GM12865 (cell line): ENCODE results near the gene TAF7.

Source experiments
- DNase-seq: peaks from one replicate; pipeline ENCODE4 v3.0.0; 2010; ENCODE audit warnings: low read depth
- H3K4me3 ChIP-seq: 2 replicates; pipeline ENCODE4 v1.5.1; 2011; ENCODE audit warnings: mild to moderate bottlenecking, low read depth, low read length, control low read depth
- CTCF ChIP-seq: IDR thresholded peaks from 2 replicates; pipeline ENCODE4 v1.5.1; 2011; ENCODE audit warnings: low read length, control low read depth, low read depth, inconsistent platforms; ENCODE audit not compliant: insufficient read depth; ENCODE audit errors: missing control alignments

Gene TAF7

GRCh38 chr5:141320225-141321169 is at the start of gene TAF7:
Gene TAF7, minus strand, starts transcription at chr5:141320784. Its CDS starts 740 bp downstream, at chr5:141320044.
- DNase-seq: peak; percentile 97
- peak; percentile 85 for TF ChIP-seq CTCF
- peak within 1 kb of the TSS; percentile 92 for H3K4me3 ChIP-seq

- no peak for DNase-seq
- H3K4me3 ChIP-seq: no peak overlapping the region
- TF ChIP-seq CTCF: no peak
These were observed 45.7 kb upstream of the TAF7 start for GRCh38 chr5:141366016-141366896.

- no peak for DNase-seq
- H3K4me3 ChIP-seq: no peak within 1 kb of the TSS
- TF ChIP-seq CTCF: no peak
These were observed 43.5 kb upstream of the TAF7 start, which contains the start of gene PCDHGA5 for GRCh38 chr5:141363952-141364660. Gene PCDHGA5, plus strand, starts transcription at chr5:141364162. Its CDS starts 169 bp downstream, at chr5:141364331.

GRCh38 chr5:141362719-141363118 is 42.1 kb upstream of the TAF7 start:
- DNase-seq: no peak
- H3K4me3 ChIP-seq: no peak overlapping the region
- no peak for TF ChIP-seq CTCF

- H3K4me3 ChIP-seq: no peak overlapping the region
- no peak for TF ChIP-seq CTCF
These were observed 40.1 kb upstream of the TAF7 start for GRCh38 chr5:141360685-141361084.

GRCh38 chr5:141359790-141360426 is 39.3 kb upstream of the TAF7 start, which contains the start of gene PCDHGB2:
Gene PCDHGB2, plus strand, starts transcription at chr5:141359994. Its CDS starts 142 bp downstream, at chr5:141360136.
- peak; percentile 42 for TF ChIP-seq CTCF
- DNase-seq: peak; percentile 64
- H3K4me3 ChIP-seq: peak within 1 kb of the TSS; percentile 39

More at GRCh38 chr5:141360685-141361084, 40.1 kb upstream of the TAF7 start:
- no peak for DNase-seq
